ENCODE measurements around the gene FSTL4. TPM values are rescaled to one million over a fixed set of nuclear protein-coding genes. Genes with fewer than 3 reads are reported as not detected.

FSTL4 gene
- total RNA-seq, 1 donor from 2014 or later: 0.21 TPM

- no peak for TF ChIP-seq CTCF (IDR thresholded peaks at IDR 0.05; ENCODE audit: unreplicated experiment)
These were observed 328.0 kb downstream of the FSTL4 start for GRCh38 chr5:133284306-133284705.

GRCh38 chr5:133278317-133278716, 334.0 kb downstream of the FSTL4 start:
- Mint-ChIP-seq H3K27ac (ENCODE audit: unreplicated experiment) (no peak overlapping the region), H3K4me3 (ENCODE audit: unreplicated experiment) (no peak overlapping the region), H3K9me3 (ENCODE audit: unreplicated experiment) (no peaks in the 10 kb centered on the region), H3K36me3 (ENCODE audit: low read depth, unreplicated experiment) (no peaks in the 10 kb centered on the region), H3K27me3 (ENCODE audit: unreplicated experiment) (no peaks in the 10 kb centered on the region), H3K4me1 (ENCODE audit: unreplicated experiment) (no peaks in the 10 kb centered on the region)
- TF ChIP-seq CTCF (IDR thresholded peaks at IDR 0.05; ENCODE audit: unreplicated experiment): no peak
- no peak for DNase-seq (ENCODE audit: low spot score)

More at GRCh38 chr5:133284306-133284705, 328.0 kb downstream of the FSTL4 start:
- Mint-ChIP-seq H3K27me3 (ENCODE audit: unreplicated experiment) (peaks cover 2% of the 10 kb centered on the region), H3K36me3 (ENCODE audit: low read depth, unreplicated experiment) (no peaks in the 10 kb centered on the region), H3K4me3 (ENCODE audit: unreplicated experiment) (no peak overlapping the region), H3K27ac (ENCODE audit: unreplicated experiment) (no peak overlapping the region), H3K9me3 (ENCODE audit: unreplicated experiment) (no peaks in the 10 kb centered on the region), H3K4me1 (ENCODE audit: unreplicated experiment) (peaks cover 3% of the 10 kb centered on the region)
- no peak for DNase-seq (ENCODE audit: low spot score)

- H3K27ac Mint-ChIP-seq (ENCODE audit: unreplicated experiment): no peak overlapping the region
These were observed 334.6 kb downstream of the FSTL4 start for GRCh38 chr5:133277744-133278143.

GRCh38 chr5:133276171-133276570, 336.2 kb downstream of the FSTL4 start:
- TF ChIP-seq CTCF (IDR thresholded peaks at IDR 0.05; ENCODE audit: unreplicated experiment): no peak
- no peaks in the 10 kb centered on the region for H3K36me3 Mint-ChIP-seq (ENCODE audit: low read depth, unreplicated experiment)
- H3K27me3 Mint-ChIP-seq (ENCODE audit: unreplicated experiment): no peaks in the 10 kb centered on the region
- no peaks in the 10 kb centered on the region for H3K9me3 Mint-ChIP-seq (ENCODE audit: unreplicated experiment)
- no peak overlapping the region for H3K4me3 Mint-ChIP-seq (ENCODE audit: unreplicated experiment)
- DNase-seq (ENCODE audit: low spot score): no peak
- no peak overlapping the region for H3K27ac Mint-ChIP-seq (ENCODE audit: unreplicated experiment)
- H3K4me1 Mint-ChIP-seq (ENCODE audit: unreplicated experiment): peaks cover 6% of the 10 kb centered on the region

More at GRCh38 chr5:133277744-133278143, 334.6 kb downstream of the FSTL4 start:
- Mint-ChIP-seq H3K36me3 (ENCODE audit: low read depth, unreplicated experiment) (no peaks in the 10 kb centered on the region), H3K9me3 (ENCODE audit: unreplicated experiment) (no peaks in the 10 kb centered on the region), H3K4me3 (ENCODE audit: unreplicated experiment) (no peak overlapping the region), H3K4me1 (ENCODE audit: unreplicated experiment) (no peaks in the 10 kb centered on the region), H3K27me3 (ENCODE audit: unreplicated experiment) (no peaks in the 10 kb centered on the region)
- DNase-seq (ENCODE audit: low spot score): no peak
- TF ChIP-seq CTCF (IDR thresholded peaks at IDR 0.05; ENCODE audit: unreplicated experiment): no peak

- no peaks in the 10 kb centered on the region for H3K36me3 Mint-ChIP-seq (ENCODE audit: low read depth, unreplicated experiment)
- TF ChIP-seq CTCF (IDR thresholded peaks at IDR 0.05; ENCODE audit: unreplicated experiment): no peak
- no peaks in the 10 kb centered on the region for H3K9me3 Mint-ChIP-seq (ENCODE audit: unreplicated experiment)
- no peak overlapping the region for H3K27ac Mint-ChIP-seq (ENCODE audit: unreplicated experiment)
- H3K27me3 Mint-ChIP-seq (ENCODE audit: unreplicated experiment): no peaks in the 10 kb centered on the region
- H3K4me3 Mint-ChIP-seq (ENCODE audit: unreplicated experiment): no peak overlapping the region
- H3K4me1 Mint-ChIP-seq (ENCODE audit: unreplicated experiment): peaks cover 11% of the 10 kb centered on the region
- no peak for DNase-seq (ENCODE audit: low spot score)
These were observed 336.7 kb downstream of the FSTL4 start for GRCh38 chr5:133275631-133276030.
